Activated CD8-positive, alpha-beta memory T cell treated with anti-CD3 and anti-CD28 coated beads for 1 hour (primary cell): ENCODE results near the gene HSFX3.
"Not testable (repeated sequence)": the region's sequence is repeated elsewhere in the genome, so short reads cannot be mapped to it uniquely, and the experiment has no call there.

Experiments used
- DNase-seq, 2 donors: peaks; one replicate each; pipeline ENCODE4 v3.0.0-alpha.2; 2020; ENCODE audit warnings: low read depth in 1 of 2; ENCODE audit errors: extremely low read depth in 1 of 2

The HSFX3 gene

GRCh38 chrX:149549701-149550100 lies at the start of gene HSFX3:
Gene HSFX3, minus strand, starts transcription at chrX:149549924. Its CDS starts 72 bp downstream, at chrX:149549852.
- DNase-seq, result not testable (repeated sequence)

GRCh38 chrX:149598603-149599002 lies 48.9 kb upstream of the HSFX3 start:
- not testable (repeated sequence) for DNase-seq

GRCh38 chrX:149595943-149596342 lies 46.2 kb upstream of the HSFX3 start:
- not testable (repeated sequence) for DNase-seq

GRCh38 chrX:149595214-149595613 lies 45.5 kb upstream of the HSFX3 start, which contains the start of gene HSFX2:
Gene HSFX2, minus strand, starts transcription at chrX:149595314. Its CDS starts 614 bp downstream, at chrX:149594700.
- not testable (repeated sequence) for DNase-seq

- DNase-seq, result not testable (repeated sequence)
Observed at GRCh38 chrX:149590993-149591392, 41.3 kb upstream of the HSFX3 start.

- DNase-seq, result not testable (repeated sequence)
Observed at GRCh38 chrX:149587359-149587758, 37.6 kb upstream of the HSFX3 start, which contains the start of gene MAGEA9B. Gene MAGEA9B, minus strand, starts transcription at chrX:149587459. Its CDS starts 4,280 bp downstream, at chrX:149583179.

GRCh38 chrX:149585631-149586030 lies 35.9 kb upstream of the HSFX3 start:
- not testable (repeated sequence) for DNase-seq

GRCh38 chrX:149573456-149573855 lies 23.7 kb upstream of the HSFX3 start:
- not testable (repeated sequence) for DNase-seq

GRCh38 chrX:149572743-149573142 lies 23.0 kb upstream of the HSFX3 start:
- no peak for DNase-seq

GRCh38 chrX:149571770-149572169 lies 22.0 kb upstream of the HSFX3 start:
- no peak for DNase-seq

GRCh38 chrX:149570668-149571067 lies 20.9 kb upstream of the HSFX3 start:
- no peak for DNase-seq

- DNase-seq, result no peak
Observed at GRCh38 chrX:149569770-149570169, 20.0 kb upstream of the HSFX3 start.

- DNase-seq, result no peak
Observed at GRCh38 chrX:149568701-149569296, 19.1 kb upstream of the HSFX3 start.

GRCh38 chrX:149567621-149568417 lies 18.1 kb upstream of the HSFX3 start:
- no peak for DNase-seq

GRCh38 chrX:149563359-149563758 lies 13.6 kb upstream of the HSFX3 start:
- no peak for DNase-seq

GRCh38 chrX:149555251-149555650 lies 5.5 kb upstream of the HSFX3 start:
- DNase-seq, result not testable (repeated sequence)

- DNase-seq, result not testable (repeated sequence)
Observed at GRCh38 chrX:149551939-149552248, 2.2 kb upstream of the HSFX3 start.

- DNase-seq, result not testable (repeated sequence)
Observed at GRCh38 chrX:149551245-149551938, 1.7 kb upstream of the HSFX3 start.

- DNase-seq, result not testable (repeated sequence)
Observed at GRCh38 chrX:149550454-149550853, 730 bp upstream of the HSFX3 start.

GRCh38 chrX:149547782-149548181 lies 1.9 kb downstream of the HSFX3 start:
- not testable (repeated sequence) for DNase-seq

GRCh38 chrX:149546962-149547361 lies 2.8 kb downstream of the HSFX3 start:
- DNase-seq, result not testable (repeated sequence)
